ENCODE measurements around the gene MCCC2.
"Not testable (repeated sequence)": the region's sequence is repeated elsewhere in the genome, so short reads cannot be mapped to it uniquely, and the experiment has no call there.

The MCCC2 gene

DNA sequence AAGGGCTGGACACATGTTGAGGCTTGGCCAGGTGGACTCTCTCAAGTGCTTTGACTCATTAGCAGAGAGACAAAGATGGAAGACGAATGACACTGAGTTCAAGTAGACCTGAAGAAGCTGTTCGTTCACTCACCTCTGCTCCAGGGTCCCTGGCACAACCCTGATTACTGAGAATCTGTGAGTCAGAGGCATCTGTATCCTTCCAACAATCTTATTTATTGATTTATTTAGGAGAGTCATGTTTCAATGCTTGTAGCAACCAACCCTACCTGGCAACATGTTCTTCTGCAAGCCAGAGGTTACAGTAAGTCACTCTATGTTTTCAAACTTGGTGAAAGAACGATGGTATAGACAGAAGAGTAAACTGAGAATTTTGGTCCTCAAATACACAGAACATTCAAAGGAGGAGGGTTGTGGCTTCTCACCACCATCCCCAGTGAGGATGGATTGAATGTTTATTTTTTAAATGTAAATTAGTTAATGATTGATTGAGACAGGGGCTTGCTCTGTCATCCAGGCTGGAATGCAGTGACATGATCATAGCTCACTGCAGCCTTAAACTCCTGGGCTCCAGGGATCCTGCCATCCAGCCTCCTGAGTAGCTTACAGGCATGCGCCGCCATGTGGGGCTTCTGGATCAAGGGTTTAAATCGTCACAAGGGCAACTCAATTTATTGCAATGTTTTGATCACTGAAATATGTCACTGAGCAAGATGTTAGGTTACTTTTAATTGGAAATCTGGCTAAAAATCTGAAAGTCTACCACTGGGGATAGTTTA, 76.2 kb downstream of the MCCC2 start:
- TF ChIP-seq, protein P1, sequence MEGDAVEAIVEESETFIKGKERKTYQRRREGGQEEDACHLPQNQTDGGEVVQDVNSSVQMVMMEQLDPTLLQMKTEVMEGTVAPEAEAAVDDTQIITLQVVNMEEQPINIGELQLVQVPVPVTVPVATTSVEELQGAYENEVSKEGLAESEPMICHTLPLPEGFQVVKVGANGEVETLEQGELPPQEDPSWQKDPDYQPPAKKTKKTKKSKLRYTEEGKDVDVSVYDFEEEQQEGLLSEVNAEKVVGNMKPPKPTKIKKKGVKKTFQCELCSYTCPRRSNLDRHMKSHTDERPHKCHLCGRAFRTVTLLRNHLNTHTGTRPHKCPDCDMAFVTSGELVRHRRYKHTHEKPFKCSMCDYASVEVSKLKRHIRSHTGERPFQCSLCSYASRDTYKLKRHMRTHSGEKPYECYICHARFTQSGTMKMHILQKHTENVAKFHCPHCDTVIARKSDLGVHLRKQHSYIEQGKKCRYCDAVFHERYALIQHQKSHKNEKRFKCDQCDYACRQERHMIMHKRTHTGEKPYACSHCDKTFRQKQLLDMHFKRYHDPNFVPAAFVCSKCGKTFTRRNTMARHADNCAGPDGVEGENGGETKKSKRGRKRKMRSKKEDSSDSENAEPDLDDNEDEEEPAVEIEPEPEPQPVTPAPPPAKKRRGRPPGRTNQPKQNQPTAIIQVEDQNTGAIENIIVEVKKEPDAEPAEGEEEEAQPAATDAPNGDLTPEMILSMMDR (conservative IDR thresholded peaks at IDR 0.05; ENCODE audit: control insufficient read depth, insufficient read depth, low read depth, low read length), result no peak
- H3K4me3 ChIP-seq (ENCODE audit: control insufficient read depth, low read depth, low read length), result no peak overlapping the region
- peak; percentile 3 for DNase-seq (ENCODE audit: low read depth)

DNA sequence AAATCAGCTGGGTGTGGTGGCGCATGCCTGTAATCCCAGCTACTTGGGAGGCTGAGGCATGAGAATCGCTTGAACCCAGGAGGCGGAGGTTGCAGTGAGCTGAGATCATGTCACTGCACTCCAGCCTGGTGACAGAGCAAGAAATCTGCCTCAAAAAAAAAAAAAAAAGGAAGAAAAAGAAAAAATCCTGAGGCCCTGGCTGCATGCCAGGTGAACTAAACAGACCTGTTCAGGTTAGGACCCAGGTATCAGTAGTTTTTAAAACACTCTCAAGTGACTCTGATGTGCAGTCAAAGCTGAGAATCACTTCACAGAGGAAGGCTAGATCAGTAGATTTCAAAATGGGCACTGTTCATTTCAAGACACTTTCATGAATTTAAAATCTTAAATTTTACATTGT, 77.5 kb downstream of the MCCC2 start:
- not testable (repeated sequence) for DNase-seq (ENCODE audit: low read depth); H3K4me3 ChIP-seq (ENCODE audit: control insufficient read depth, low read depth, low read length)

DNA sequence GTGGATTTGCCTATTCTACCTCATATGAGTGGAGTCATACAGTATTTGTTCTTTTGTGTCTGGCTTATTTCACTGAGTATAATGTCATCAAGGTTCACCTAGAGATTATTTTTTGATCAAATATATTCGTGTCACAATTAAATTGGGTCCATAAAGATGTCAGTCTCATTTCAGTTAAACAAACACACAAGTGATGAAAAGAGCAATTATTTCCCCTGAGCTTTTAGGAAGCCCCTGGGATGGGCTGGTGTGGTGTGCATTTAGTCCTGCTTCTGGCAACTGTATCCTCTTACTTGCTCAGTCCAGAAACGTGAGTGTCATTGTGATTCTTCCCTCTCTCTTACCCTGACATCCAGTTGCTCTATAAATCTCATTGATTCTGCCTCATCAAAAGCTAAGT, 79.2 kb downstream of the MCCC2 start:
- no peak overlapping the region for H3K4me3 ChIP-seq (ENCODE audit: control insufficient read depth, low read depth, low read length)
- no peak for DNase-seq (ENCODE audit: low read depth)
- TF ChIP-seq, protein P1 (conservative IDR thresholded peaks at IDR 0.05; ENCODE audit: control insufficient read depth, insufficient read depth, low read depth, low read length), result no peak

DNA sequence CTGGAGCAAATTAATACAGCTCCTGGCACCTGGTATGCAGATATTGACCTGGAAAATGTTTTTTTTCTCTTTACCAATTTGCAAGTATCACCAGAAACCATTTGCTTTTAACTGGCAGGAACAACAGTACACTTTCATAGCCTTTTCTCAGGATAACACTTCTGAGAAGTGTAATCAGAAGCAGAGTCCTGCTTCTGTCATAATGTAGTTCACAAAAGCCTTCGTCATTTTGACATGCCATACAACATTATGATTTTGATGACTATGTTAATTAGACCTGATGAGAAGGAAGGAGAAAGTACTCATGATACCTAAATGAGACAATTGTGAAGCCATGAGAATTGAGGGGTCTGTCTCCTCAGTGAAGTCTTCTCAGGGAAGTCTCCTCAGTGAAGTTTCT, 90.8 kb downstream of the MCCC2 start:
- H3K4me3 ChIP-seq (ENCODE audit: control insufficient read depth, low read depth, low read length), result no peak overlapping the region
- TF ChIP-seq, protein P1 (conservative IDR thresholded peaks at IDR 0.05; ENCODE audit: control insufficient read depth, insufficient read depth, low read depth, low read length), result no peak
- DNase-seq (ENCODE audit: low read depth), result no peak

DNA sequence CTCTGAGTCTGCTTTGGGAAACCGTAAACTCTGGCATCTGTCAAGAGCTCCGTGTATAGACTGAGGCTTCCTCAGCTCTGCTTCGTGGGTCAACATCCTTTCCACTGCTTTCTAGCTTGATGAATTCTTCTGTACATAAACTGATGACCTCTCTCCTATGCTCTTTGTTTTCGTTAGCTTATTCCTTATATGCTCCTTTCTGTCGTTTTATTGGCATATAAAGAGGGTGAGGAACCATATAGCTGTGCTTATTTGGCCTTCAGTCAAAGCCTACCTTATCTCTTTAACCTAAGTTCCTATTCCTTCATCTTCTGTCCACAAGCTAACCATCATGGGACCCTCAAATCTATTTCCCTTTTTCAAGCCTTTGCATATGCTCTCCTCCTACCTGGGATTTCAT, 92.6 kb downstream of the MCCC2 start:
- TF ChIP-seq, protein P1 (conservative IDR thresholded peaks at IDR 0.05; ENCODE audit: control insufficient read depth, insufficient read depth, low read depth, low read length), result no peak
- DNase-seq (ENCODE audit: low read depth), result no peak

DNA sequence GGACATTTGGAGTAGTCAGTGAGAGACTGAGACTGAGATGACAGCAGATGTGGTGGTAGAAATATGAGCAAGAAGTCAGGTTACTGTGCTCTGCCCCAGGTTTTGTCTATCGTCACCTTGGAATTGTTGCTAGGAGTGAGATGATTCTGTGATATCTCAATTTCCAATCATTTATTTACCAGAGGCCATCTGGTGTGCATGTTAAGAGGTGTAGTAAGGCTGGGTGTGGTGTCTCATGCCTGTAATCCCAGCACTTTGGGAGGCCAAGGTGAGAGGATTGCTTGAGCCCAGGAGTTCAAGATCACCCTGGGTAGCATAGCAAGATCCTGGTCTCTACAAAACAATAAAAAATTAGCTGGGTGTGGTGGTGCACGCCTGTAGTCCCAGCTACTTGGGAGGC, 93.4 kb downstream of the MCCC2 start:
- DNase-seq (ENCODE audit: low read depth), result no peak
- H3K4me3 ChIP-seq (ENCODE audit: control insufficient read depth, low read depth, low read length), result no peak overlapping the region
- TF ChIP-seq, protein P1 (conservative IDR thresholded peaks at IDR 0.05; ENCODE audit: control insufficient read depth, insufficient read depth, low read depth, low read length), result no peak

More for the DNA sequence above, 92.6 kb downstream of the MCCC2 start:
- no peak overlapping the region for H3K4me3 ChIP-seq (ENCODE audit: control insufficient read depth, low read depth, low read length)

DNA sequence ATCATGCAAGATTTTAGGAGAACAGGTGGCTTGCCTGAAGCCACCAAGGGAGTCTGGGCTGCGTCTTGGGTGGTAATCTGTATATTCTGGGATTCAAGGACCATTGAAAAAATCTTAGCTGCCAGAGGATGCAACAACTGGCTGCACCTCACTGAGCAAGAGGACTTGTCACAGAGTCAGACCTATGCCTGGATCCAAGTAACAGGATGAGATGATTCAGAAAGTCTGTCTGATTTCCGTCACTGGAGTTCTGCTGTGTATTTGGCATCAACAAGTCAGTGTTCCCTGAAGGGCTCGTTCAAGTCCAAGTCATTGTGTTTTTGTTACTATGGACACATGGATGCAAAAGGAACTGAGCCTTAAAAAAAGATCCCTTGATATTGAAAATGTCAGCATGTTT, 94.2 kb downstream of the MCCC2 start:
- TF ChIP-seq, protein P1 (conservative IDR thresholded peaks at IDR 0.05; ENCODE audit: control insufficient read depth, insufficient read depth, low read depth, low read length), result no peak
- no peak overlapping the region for H3K4me3 ChIP-seq (ENCODE audit: control insufficient read depth, low read depth, low read length)
- DNase-seq (ENCODE audit: low read depth), result peak; percentile 57
